ENCODE measurements around the gene NOD2. TPM values are rescaled to one million over a fixed set of nuclear protein-coding genes. Genes with fewer than 3 reads are reported as not detected.

Gene NOD2
- total RNA-seq, 1 experiment from 2014 or later, result 0.07 TPM

GRCh38 chr16:50737420-50737959, 44.1 kb downstream of the NOD2 start:
- Histone ChIP-seq H2AFZ (ENCODE audit: low read length) (no peak overlapping the region), H3K9ac (ENCODE audit: low read length) (no peak overlapping the region), H3K4me3 (ENCODE audit: low read length) (no peak overlapping the region), H3K27ac (ENCODE audit: low read length) (no peak overlapping the region), H3K4me2 (ENCODE audit: low read length) (no peak overlapping the region), H3K79me2 (ENCODE audit: low read length) (no peaks in the 10 kb centered on the region), H3K4me1 (ENCODE audit: insufficient read depth, low read length) (peaks cover 8% of the 10 kb centered on the region), H3F3A (ENCODE audit: low read length, unreplicated experiment) (no peaks in the 10 kb centered on the region), H3K9me2 (replicated peaks; ENCODE audit: low read length) (no peaks in the 10 kb centered on the region), H3K27me3 (ENCODE audit: low read length) (no peaks in the 10 kb centered on the region), H4K20me1 (ENCODE audit: low read length) (no peaks in the 10 kb centered on the region), H3K36me3 (ENCODE audit: low read depth, low read length) (no peaks in the 10 kb centered on the region), H3K9me3 (ENCODE audit: low read length) (no peaks in the 10 kb centered on the region)
- no peak for ATAC-seq
- DNase-seq, result no peak
- ChIA-PET POLR2A (ENCODE audit: unreplicated experiment) (no interaction called here), CTCF (no interaction called here)
- BruUV-seq (replicated peaks), result no TSS peak
- no peak for TF ChIP-seq EZH2 (IDR thresholded peaks at IDR 0.05; ENCODE audit: low read length, unreplicated experiment)
- no peak for TF ChIP-seq CTCF (conservative IDR thresholded peaks at IDR 0.05; ENCODE audit: low read depth, low read length)
- no peak for TF ChIP-seq EZH2phosphoT487 (IDR thresholded peaks at IDR 0.05; ENCODE audit: borderline replicate concordance, low read length)
- intact Hi-C loops (cut with micrococcal nuclease), result no loop called here

DNA sequence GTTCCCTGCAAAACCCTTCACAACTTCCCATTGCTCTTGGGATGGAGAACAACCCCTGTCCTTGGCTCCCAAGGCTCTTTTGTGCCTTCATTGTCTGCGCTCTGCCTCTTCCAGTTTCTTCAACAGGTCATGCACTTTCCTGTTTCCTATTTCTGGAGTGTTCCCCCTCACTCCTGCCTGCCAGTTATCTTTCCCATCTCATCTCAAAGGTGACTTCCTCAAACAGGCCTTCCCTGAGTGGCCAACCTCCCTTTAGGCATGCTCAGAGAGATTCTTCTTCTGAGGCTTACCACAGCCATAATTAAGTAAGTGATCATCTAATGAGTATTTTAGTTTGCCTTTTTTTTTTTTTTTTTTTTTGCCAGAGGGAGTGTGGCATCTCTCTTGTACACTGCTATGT, 45.6 kb downstream of the NOD2 start:
- H3K79me2 ChIP-seq (ENCODE audit: low read length), result no peaks in the 10 kb centered on the region
- intact Hi-C loops (cut with micrococcal nuclease), result no loop called here
- ATAC-seq (no peak), DNase-seq (no peak)
- H3K4me1 ChIP-seq (ENCODE audit: insufficient read depth, low read length), result peaks cover 19% of the 10 kb centered on the region
- CTCF ChIA-PET, result no interaction called here
- no peak overlapping the region for H3K4me3 ChIP-seq (ENCODE audit: low read length)
- POLR2A ChIA-PET (ENCODE audit: unreplicated experiment), result no interaction called here
- no peaks in the 10 kb centered on the region for H3K9me2 ChIP-seq (replicated peaks; ENCODE audit: low read length)
- H3F3A ChIP-seq (ENCODE audit: low read length, unreplicated experiment), result no peaks in the 10 kb centered on the region
- TF ChIP-seq CTCF (conservative IDR thresholded peaks at IDR 0.05; ENCODE audit: low read depth, low read length) (no peak), EZH2 (IDR thresholded peaks at IDR 0.05; ENCODE audit: low read length, unreplicated experiment) (no peak), EZH2phosphoT487 (IDR thresholded peaks at IDR 0.05; ENCODE audit: borderline replicate concordance, low read length) (no peak)
- H3K9ac ChIP-seq (ENCODE audit: low read length), result no peak overlapping the region
- no peaks in the 10 kb centered on the region for H3K27me3 ChIP-seq (ENCODE audit: low read length)
- no peaks in the 10 kb centered on the region for H3K36me3 ChIP-seq (ENCODE audit: low read depth, low read length)
- no peaks in the 10 kb centered on the region for H3K9me3 ChIP-seq (ENCODE audit: low read length)
- H4K20me1 ChIP-seq (ENCODE audit: low read length), result no peaks in the 10 kb centered on the region
- BruUV-seq (replicated peaks), result no TSS peak
- H3K27ac ChIP-seq (ENCODE audit: low read length), result no peak overlapping the region
- no peak overlapping the region for H3K4me2 ChIP-seq (ENCODE audit: low read length)
- no peak overlapping the region for H2AFZ ChIP-seq (ENCODE audit: low read length)

DNA sequence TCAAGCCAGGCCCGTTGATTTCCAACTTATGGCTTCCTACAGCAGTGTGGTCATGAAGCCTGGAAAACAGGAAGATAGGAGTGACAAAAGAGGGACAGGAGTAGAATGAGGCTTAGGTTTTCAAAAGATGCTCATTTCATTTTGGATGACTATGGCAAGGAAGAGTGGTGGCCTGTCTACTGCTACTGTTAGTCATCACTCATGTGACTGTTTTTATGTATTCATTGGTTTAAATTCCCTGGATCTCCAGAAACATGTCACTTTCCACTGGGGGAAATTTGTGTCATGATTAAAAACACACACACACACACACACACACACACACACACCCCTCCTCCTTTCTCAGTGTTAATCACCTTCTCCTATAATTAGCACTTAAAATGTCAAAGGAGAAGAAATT, 47.3 kb downstream of the NOD2 start:
- peak overlapping the region; percentile 94 for H2AFZ ChIP-seq (ENCODE audit: low read length)
- H4K20me1 ChIP-seq (ENCODE audit: low read length), result no peaks in the 10 kb centered on the region
- ATAC-seq (no peak), DNase-seq (no peak)
- CTCF ChIA-PET, result interaction anchor here (1.3 kb wide), 1 partner anchor 66 kb away, joined by 19 read pairs; no protein-coding TSS in a partner anchor
- H3K36me3 ChIP-seq (ENCODE audit: low read depth, low read length), result no peaks in the 10 kb centered on the region
- no peaks in the 10 kb centered on the region for H3K27me3 ChIP-seq (ENCODE audit: low read length)
- H3K9me3 ChIP-seq (ENCODE audit: low read length), result no peaks in the 10 kb centered on the region
- BruUV-seq (replicated peaks), result no TSS peak
- no peaks in the 10 kb centered on the region for H3K79me2 ChIP-seq (ENCODE audit: low read length)
- TF ChIP-seq EZH2 (IDR thresholded peaks at IDR 0.05; ENCODE audit: low read length, unreplicated experiment), result no peak
- TF ChIP-seq CTCF (conservative IDR thresholded peaks at IDR 0.05; ENCODE audit: low read depth, low read length), result no peak
- no peak for TF ChIP-seq EZH2phosphoT487 (IDR thresholded peaks at IDR 0.05; ENCODE audit: borderline replicate concordance, low read length)
- H3F3A ChIP-seq (ENCODE audit: low read length, unreplicated experiment), result no peaks in the 10 kb centered on the region
- H3K4me3 ChIP-seq (ENCODE audit: low read length), result peak overlapping the region; percentile 69
- intact Hi-C loops (cut with micrococcal nuclease), result loop anchor here (10.0 kb wide), 1 partner anchor 376 kb away; the partner anchor contains the start of gene BRD7
- no peak overlapping the region for H3K9ac ChIP-seq (ENCODE audit: low read length)
- POLR2A ChIA-PET (ENCODE audit: unreplicated experiment), result no interaction called here
- no peak overlapping the region for H3K27ac ChIP-seq (ENCODE audit: low read length)
- H3K4me1 ChIP-seq (ENCODE audit: insufficient read depth, low read length), result peaks cover 34% of the 10 kb centered on the region
- no peaks in the 10 kb centered on the region for H3K9me2 ChIP-seq (replicated peaks; ENCODE audit: low read length)
- H3K4me2 ChIP-seq (ENCODE audit: low read length), result peak overlapping the region; percentile 95

Measured in PC-3 (cell line).